B cell (primary cell): Measurements from ENCODE around the gene RIC8B. TPM values are rescaled to one million over a fixed set of nuclear protein-coding genes. Genes with fewer than 3 reads are reported as not detected.

Source experiments
- ATAC-seq: fragments of 200-7000 bp; cut with Tn5 transposase; one replicate; pipeline ENCODE4 v1.10.0; 2021; ENCODE audit warnings: low read depth, mild to moderate bottlenecking, moderate number of reproducible peaks, moderate library complexity
- CTCF ChIA-PET: fragments of 350-600 bp; sonication (Branson Sonifier 250); formaldehyde crosslinking; loops from one replicate; lab custom pipeline; 2021; ENCODE audit warnings: antibody characterized with exemption, inconsistent platforms; lab: Charles Lee
- POLR2A ChIA-PET: fragments of 350-600 bp; sonication (Branson Sonifier 250); formaldehyde crosslinking; loops from one replicate; lab custom pipeline; 2021; ENCODE audit warnings: antibody characterized with exemption; lab: Charles Lee
- DNase-seq: peaks from one replicate; pipeline ENCODE4 v3.0.0; 2013
- H2AFZ ChIP-seq: 2 replicates; pipeline ENCODE4 v1.6.1; 2012; ENCODE audit warnings: mild to moderate bottlenecking, low read depth, low read length; ENCODE audit not compliant: insufficient read depth, poor library complexity, severe bottlenecking
- H3K27ac ChIP-seq, 2 donors: 1 replicate in 1 of 2; 2 replicates in 1 of 2; pipeline ENCODE4 v1.5.1; 2012 to 2013; ENCODE audit warnings: low read length in 2 of 2, mild to moderate bottlenecking in 2 of 2, moderate library complexity in 1 of 2
- H3K27me3 ChIP-seq, 4 experiments: fragments of 200-600 bp in 1 of 4; sonication (generic) in 1 of 4; replicated peaks in 1 of 4; 1 replicate in 2 of 4; 2 replicates in 2 of 4; pipeline versions ENCODE4 v1.6.1 to v1.7.0; 2013 to 2016; ENCODE audit warnings: low read length in 3 of 4, mild to moderate bottlenecking in 2 of 4, mixed read lengths in 1 of 4, moderate library complexity in 1 of 4; ENCODE audit not compliant: insufficient read depth in 4 of 4, control insufficient read depth in 3 of 4; ENCODE audit errors: control extremely low read depth in 1 of 4
- H3K36me3 ChIP-seq, 2 experiments: replicated peaks in 1 of 2; 1 replicate in 1 of 2; 2 replicates in 1 of 2; pipeline versions ENCODE4 v1.6.1 to v1.7.1; 2013; ENCODE audit warnings: low read length in 1 of 2; ENCODE audit not compliant: insufficient read depth in 2 of 2, control insufficient read depth in 1 of 2; ENCODE audit errors: control extremely low read depth in 1 of 2, extremely low read depth in 1 of 2
- H3K4me1 ChIP-seq, 2 donors: fragments of 200-600 bp in 1 of 2; sonication (generic) in 1 of 2; 1 replicate in 1 of 2; 2 replicates in 1 of 2; pipeline versions ENCODE4 v1.5.1 to v1.6.1; 2013 to 2017; ENCODE audit warnings: low read length in 2 of 2; ENCODE audit not compliant: control insufficient read depth in 2 of 2, insufficient read depth in 2 of 2
- H3K4me2 ChIP-seq: replicated peaks from 2 replicates; pipeline ENCODE3; 2012; ENCODE audit warnings: mild to moderate bottlenecking, low read depth, low read length; ENCODE audit not compliant: poor library complexity, severe bottlenecking
- H3K4me3 ChIP-seq, 5 experiments: fragments of 200-600 bp in 1 of 5; sonication (generic) in 1 of 5; 1 replicate in 3 of 5; 2 replicates in 2 of 5; pipeline versions ENCODE4 v1.5.1 to v1.7.0; 2011 to 2016; ENCODE audit warnings: low read length in 4 of 5, mild to moderate bottlenecking in 4 of 5, low read depth in 2 of 5, control low read depth in 1 of 5, moderate library complexity in 1 of 5; ENCODE audit not compliant: insufficient read depth in 1 of 5; ENCODE audit errors: control extremely low read depth in 1 of 5, extremely low read depth in 1 of 5
- H3K79me2 ChIP-seq: fragments of 200-600 bp; sonication (generic); one replicate; pipeline ENCODE4 v1.6.0; 2016; ENCODE audit warnings: low read length; ENCODE audit not compliant: control insufficient read depth, insufficient read depth
- H3K9ac ChIP-seq: fragments of 200-600 bp; sonication (generic); 2 replicates; pipeline ENCODE4 v1.6.1; 2017; ENCODE audit warnings: mild to moderate bottlenecking, low read length, moderate library complexity
- H3K9me3 ChIP-seq, 3 donors: one replicate each; pipeline versions ENCODE4 v1.6.1 to v1.7.1; 2013; ENCODE audit warnings: low read length in 2 of 3; ENCODE audit not compliant: control insufficient read depth in 2 of 3, insufficient read depth in 1 of 3; ENCODE audit errors: control extremely low read depth in 1 of 3
- H4K20me1 ChIP-seq: 2 replicates; pipeline ENCODE4 v1.6.0; 2012; ENCODE audit warnings: mild to moderate bottlenecking, low read length; ENCODE audit not compliant: insufficient read depth, control insufficient read depth, poor library complexity, severe bottlenecking
- H3K27ac Mint-ChIP-seq: one replicate; pipeline ENCODE4 v1.8.0; 2021; ENCODE audit warnings: mixed read lengths
- H3K27me3 Mint-ChIP-seq: one replicate; pipeline ENCODE4 v1.8.0; 2021; ENCODE audit warnings: mixed read lengths
- H3K4me1 Mint-ChIP-seq: one replicate; pipeline ENCODE4 v1.8.0; 2021; ENCODE audit warnings: mixed read lengths
- H3K4me3 Mint-ChIP-seq: one replicate; pipeline ENCODE4 v1.8.0; 2021; ENCODE audit warnings: mixed read lengths
- H3K9me3 Mint-ChIP-seq: one replicate; pipeline ENCODE4 v1.8.0; 2022; ENCODE audit warnings: mixed read lengths; ENCODE audit not compliant: insufficient read depth
- EZH2 ChIP-seq: IDR thresholded peaks from 2 replicates; pipeline ENCODE4 v1.6.1; 2012; ENCODE audit warnings: borderline replicate concordance, low read depth, mild to moderate bottlenecking, moderate library complexity, low read length; ENCODE audit not compliant: insufficient read depth, poor library complexity, severe bottlenecking
- WGBS: methylation state at CpG from one replicate; pipeline ENCODE4 v1.1.5; 2013; ENCODE audit warnings: missing lambda C conversion rate; ENCODE audit not compliant: insufficient coverage; 5-methylcytosine and 5-hydroxymethylcytosine counted together
- intact Hi-C: fragments of 100-400 bp; cut with micrococcal nuclease; formaldehyde crosslinking; loops from one replicate; pipeline ENCODE4 v1.10.0; 2022
- polyA plus RNA-seq: library from polyadenylated mRNA; depleted of rRNA; stranded (reverse); fragments of >200 nt; gene quantifications from 2 replicates; pipeline ENCODE4 v1.2.3, GENCODE V29; 2012
- total RNA-seq, 2 donors: library from RNA; stranded (reverse); fragments of 120-200 nt in 1 of 2; gene quantifications; 1 replicate in 1 of 2; 2 replicates in 1 of 2; pipeline versions ENCODE4 v1.2.3 to v1.2.4, GENCODE V29; 2013 to 2022
- TF ChIP-seq, protein P1 (sequence below): fragments of 200-600 bp; IDR thresholded peaks from one replicate; pipeline ENCODE4 v1.8.0; 2022; ENCODE audit warnings: antibody characterized with exemption, mild to moderate bottlenecking

RIC8B gene
- total and polyA plus RNA-seq, 2 donors (not counting 1 experiment from before 2014, with no cell fraction given): 3.0 to 14.8 TPM

- 100% methylated on average over 1 of the region's 1 CpG for WGBS
- ChIA-PET POLR2A (no interaction called here), CTCF (interaction anchor here (0.6 kb wide), 1 partner anchor 15 kb away, joined by 3 read pairs; no protein-coding TSS in a partner anchor)
- no peaks in the 10 kb centered on the region for H3K4me1 ChIP-seq
- H3K4me3 ChIP-seq: no peak overlapping the region
- peaks cover 32% of the 10 kb centered on the region for H3K27me3 Mint-ChIP-seq
- ATAC-seq (no peak), DNase-seq (no peak)
- H3K27ac Mint-ChIP-seq: no peak overlapping the region
- peaks cover 0 to 12% (median 5%) of the 10 kb centered on the region in 4 experiments for H3K27me3 ChIP-seq
- no peaks in the 10 kb centered on the region for H3K4me1 Mint-ChIP-seq
- no peaks in the 10 kb centered on the region for H3K36me3 ChIP-seq
- H2AFZ ChIP-seq: no peak overlapping the region
- no peak overlapping the region for H3K4me3 Mint-ChIP-seq
- no peaks in the 10 kb centered on the region for H3K79me2 ChIP-seq
- no peak overlapping the region for H3K9ac ChIP-seq
- H3K27ac ChIP-seq: no peak overlapping the region
- H3K9me3 Mint-ChIP-seq: no peaks in the 10 kb centered on the region
- H3K9me3 ChIP-seq: peaks cover 0 to 2% (median 0%) of the 10 kb centered on the region in 3 donors
- no peak overlapping the region for H3K4me2 ChIP-seq
- no peak for TF ChIP-seq EZH2
- TF ChIP-seq, protein P1, sequence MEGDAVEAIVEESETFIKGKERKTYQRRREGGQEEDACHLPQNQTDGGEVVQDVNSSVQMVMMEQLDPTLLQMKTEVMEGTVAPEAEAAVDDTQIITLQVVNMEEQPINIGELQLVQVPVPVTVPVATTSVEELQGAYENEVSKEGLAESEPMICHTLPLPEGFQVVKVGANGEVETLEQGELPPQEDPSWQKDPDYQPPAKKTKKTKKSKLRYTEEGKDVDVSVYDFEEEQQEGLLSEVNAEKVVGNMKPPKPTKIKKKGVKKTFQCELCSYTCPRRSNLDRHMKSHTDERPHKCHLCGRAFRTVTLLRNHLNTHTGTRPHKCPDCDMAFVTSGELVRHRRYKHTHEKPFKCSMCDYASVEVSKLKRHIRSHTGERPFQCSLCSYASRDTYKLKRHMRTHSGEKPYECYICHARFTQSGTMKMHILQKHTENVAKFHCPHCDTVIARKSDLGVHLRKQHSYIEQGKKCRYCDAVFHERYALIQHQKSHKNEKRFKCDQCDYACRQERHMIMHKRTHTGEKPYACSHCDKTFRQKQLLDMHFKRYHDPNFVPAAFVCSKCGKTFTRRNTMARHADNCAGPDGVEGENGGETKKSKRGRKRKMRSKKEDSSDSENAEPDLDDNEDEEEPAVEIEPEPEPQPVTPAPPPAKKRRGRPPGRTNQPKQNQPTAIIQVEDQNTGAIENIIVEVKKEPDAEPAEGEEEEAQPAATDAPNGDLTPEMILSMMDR: no peak
- no peaks in the 10 kb centered on the region for H4K20me1 ChIP-seq
- intact Hi-C loops: no loop called here
These were observed 44.9 kb upstream of the RIC8B start for GRCh38 chr12:106729611-106730010.

DNA sequence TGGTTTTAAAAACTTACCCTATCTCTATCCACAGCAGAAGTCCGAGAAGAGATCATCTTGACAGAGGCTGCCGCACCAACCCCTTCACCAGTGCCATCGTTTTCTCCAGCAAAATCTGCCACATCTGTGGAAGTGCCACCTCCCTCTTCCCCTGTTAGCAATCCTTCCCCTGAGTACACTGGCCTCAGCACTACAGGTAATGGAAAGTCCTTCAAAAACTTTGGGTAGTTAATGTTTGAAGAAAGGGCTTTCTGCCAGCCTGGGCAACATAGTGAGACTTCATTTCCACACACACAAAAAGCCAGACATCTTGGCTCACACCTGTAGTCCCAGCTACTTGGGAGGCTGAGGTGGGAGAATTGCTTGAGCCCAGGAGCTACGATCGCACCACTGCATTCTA is 41.6 kb upstream of the RIC8B start:
- no peak overlapping the region for H3K9ac ChIP-seq
- H3K9me3 ChIP-seq: peaks cover 0 to 2% (median 0%) of the 10 kb centered on the region in 3 donors
- H3K79me2 ChIP-seq: no peaks in the 10 kb centered on the region
- DNase-seq: no peak
- H3K36me3 ChIP-seq: no peaks in the 10 kb centered on the region
- peaks cover 50% of the 10 kb centered on the region for H3K27me3 Mint-ChIP-seq
- H2AFZ ChIP-seq: no peak overlapping the region
- 100% methylated on average over 2 of the region's 5 CpGs for WGBS
- CTCF ChIA-PET: no interaction called here
- no peaks in the 10 kb centered on the region for H3K9me3 Mint-ChIP-seq
- intact Hi-C loops: no loop called here
- POLR2A ChIA-PET: no interaction called here
- H3K27ac Mint-ChIP-seq: no peak overlapping the region
- H3K4me1 Mint-ChIP-seq: no peaks in the 10 kb centered on the region
- no peak overlapping the region for H3K4me3 Mint-ChIP-seq
- H3K4me3 ChIP-seq: no peak overlapping the region
- H3K27ac ChIP-seq: no peak overlapping the region
- peaks cover 0 to 18% (median 14%) of the 10 kb centered on the region in 4 experiments for H3K27me3 ChIP-seq
- H3K4me2 ChIP-seq: no peak overlapping the region
- TF ChIP-seq, protein P1: no peak
- no peak for TF ChIP-seq EZH2
- ATAC-seq: no peak
- H4K20me1 ChIP-seq: no peaks in the 10 kb centered on the region
- H3K4me1 ChIP-seq: no peaks in the 10 kb centered on the region
